WERI-Rb-1 (cell line): ENCODE data around the gene ARID1B.

Experiments
- DNase-seq: peaks from one replicate; pipeline ENCODE4 v3.0.0-alpha.2; 2020
- H3K27ac ChIP-seq: fragments of 250-450 bp; sonication (Bioruptor Pico); 2 replicates; pipeline ENCODE4 v1.5.1; 2020; ENCODE audit warnings: mild to moderate bottlenecking, moderate library complexity
- H3K27me3 ChIP-seq: fragments of 250-450 bp; sonication (Bioruptor Pico); 2 replicates; pipeline ENCODE4 v1.5.1; 2021; ENCODE audit warnings: mild to moderate bottlenecking, low read depth, moderate library complexity; ENCODE audit not compliant: insufficient read depth, severe bottlenecking
- H3K36me3 ChIP-seq: fragments of 250-450 bp; sonication (Bioruptor Pico); 2 replicates; pipeline ENCODE4 v1.5.1; 2020; ENCODE audit warnings: mild to moderate bottlenecking, moderate library complexity
- H3K4me3 ChIP-seq: 2 replicates; pipeline ENCODE4 v1.5.1; 2011; ENCODE audit warnings: low read depth, mild to moderate bottlenecking, control low read depth, low read length
- H3K9me3 ChIP-seq: fragments of 250-450 bp; sonication (Bioruptor Pico); 2 replicates; pipeline ENCODE4 v1.5.1; 2021; ENCODE audit warnings: mild to moderate bottlenecking, moderate library complexity; ENCODE audit not compliant: severe bottlenecking
- TF ChIP-seq, protein P1 (sequence below): IDR thresholded peaks from 2 replicates; pipeline ENCODE4 v1.5.1; 2011; ENCODE audit warnings: low read depth, mild to moderate bottlenecking, control low read depth, inconsistent platforms, low read length

ARID1B gene

DNA sequence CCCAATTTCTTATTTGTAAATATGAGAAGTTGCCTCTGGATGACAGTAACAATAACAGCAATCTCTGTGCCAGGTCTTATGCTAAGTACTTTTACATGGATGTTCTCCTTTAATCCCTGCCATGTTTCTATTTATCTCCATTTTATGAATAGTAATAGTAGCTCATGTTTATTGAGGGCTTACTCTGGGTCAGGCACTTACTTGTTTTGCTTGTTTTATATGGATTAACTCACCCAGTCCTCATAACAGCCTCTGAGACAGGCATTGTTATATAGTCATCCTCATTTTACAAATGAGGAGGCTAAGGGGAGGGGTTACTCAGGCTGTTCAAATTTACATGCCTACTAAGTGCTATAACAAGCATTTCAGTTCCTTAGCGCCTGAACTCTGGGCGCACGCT is 64.3 kb downstream of the ARID1B start:
- no peak overlapping the region for H3K4me3 ChIP-seq
- DNase-seq, result no peak
- H3K9me3 ChIP-seq, result no peaks in the 10 kb centered on the region
- no peaks in the 10 kb centered on the region for H3K36me3 ChIP-seq
- H3K27ac ChIP-seq, result no peak overlapping the region
- TF ChIP-seq, protein P1, sequence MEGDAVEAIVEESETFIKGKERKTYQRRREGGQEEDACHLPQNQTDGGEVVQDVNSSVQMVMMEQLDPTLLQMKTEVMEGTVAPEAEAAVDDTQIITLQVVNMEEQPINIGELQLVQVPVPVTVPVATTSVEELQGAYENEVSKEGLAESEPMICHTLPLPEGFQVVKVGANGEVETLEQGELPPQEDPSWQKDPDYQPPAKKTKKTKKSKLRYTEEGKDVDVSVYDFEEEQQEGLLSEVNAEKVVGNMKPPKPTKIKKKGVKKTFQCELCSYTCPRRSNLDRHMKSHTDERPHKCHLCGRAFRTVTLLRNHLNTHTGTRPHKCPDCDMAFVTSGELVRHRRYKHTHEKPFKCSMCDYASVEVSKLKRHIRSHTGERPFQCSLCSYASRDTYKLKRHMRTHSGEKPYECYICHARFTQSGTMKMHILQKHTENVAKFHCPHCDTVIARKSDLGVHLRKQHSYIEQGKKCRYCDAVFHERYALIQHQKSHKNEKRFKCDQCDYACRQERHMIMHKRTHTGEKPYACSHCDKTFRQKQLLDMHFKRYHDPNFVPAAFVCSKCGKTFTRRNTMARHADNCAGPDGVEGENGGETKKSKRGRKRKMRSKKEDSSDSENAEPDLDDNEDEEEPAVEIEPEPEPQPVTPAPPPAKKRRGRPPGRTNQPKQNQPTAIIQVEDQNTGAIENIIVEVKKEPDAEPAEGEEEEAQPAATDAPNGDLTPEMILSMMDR, result no peak
- H3K27me3 ChIP-seq, result no peaks in the 10 kb centered on the region

DNA sequence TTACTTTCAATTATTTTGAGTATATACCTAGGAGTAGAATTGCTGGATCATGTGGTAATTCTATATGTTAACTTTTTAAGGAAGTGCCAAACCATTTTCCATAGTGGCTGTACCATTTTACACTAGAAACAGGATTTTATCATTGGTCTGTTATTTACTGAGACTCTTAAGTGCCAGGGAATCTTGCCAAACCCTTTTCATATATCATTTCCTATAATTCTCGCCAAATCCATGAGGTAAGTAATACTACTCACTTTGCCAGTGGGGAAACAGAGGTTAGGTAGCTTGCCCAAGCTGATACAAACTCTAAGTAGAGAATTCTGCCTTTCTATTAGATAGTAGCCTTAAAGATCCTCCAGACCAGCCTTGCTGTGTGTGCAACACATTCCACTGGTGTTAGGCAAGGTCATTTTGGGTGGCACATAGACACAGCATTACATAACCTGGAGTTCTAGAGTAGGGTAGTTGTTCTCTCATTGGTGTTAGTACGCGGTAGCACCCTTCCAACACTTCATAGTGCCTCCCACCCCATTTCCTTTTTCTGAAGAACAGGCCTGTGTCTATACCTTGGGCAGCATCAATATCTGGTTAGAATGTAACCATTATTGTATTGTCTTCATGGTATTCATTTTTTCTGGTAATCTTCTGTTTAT is 65.5 kb downstream of the ARID1B start:
- Histone ChIP-seq H3K9me3 (no peaks in the 10 kb centered on the region), H3K27me3 (no peaks in the 10 kb centered on the region), H3K27ac (no peak overlapping the region), H3K36me3 (no peaks in the 10 kb centered on the region), H3K4me3 (no peak overlapping the region)
- no peak for DNase-seq
- TF ChIP-seq, protein P1, result no peak

DNA sequence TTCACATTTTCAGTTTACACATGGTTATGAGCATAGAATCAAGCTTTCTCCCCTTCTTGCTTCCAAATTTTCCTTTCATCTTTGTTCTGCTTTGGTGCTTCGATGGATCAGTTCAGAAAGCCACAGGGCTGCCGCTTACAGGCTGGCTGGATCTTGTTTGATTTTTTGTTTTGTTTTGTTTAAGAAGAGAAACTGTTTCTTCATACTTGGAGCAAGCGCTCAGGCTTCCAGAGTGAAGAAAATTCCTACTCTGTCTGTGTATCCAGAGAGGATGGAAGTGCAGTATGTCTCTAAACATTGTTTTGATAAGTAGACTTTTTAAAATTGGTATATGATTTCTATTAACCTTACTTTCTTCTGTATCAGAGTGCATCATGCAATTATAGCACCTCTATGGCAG is 66.9 kb downstream of the ARID1B start:
- no peak overlapping the region for H3K4me3 ChIP-seq
- no peaks in the 10 kb centered on the region for H3K9me3 ChIP-seq
- H3K27me3 ChIP-seq, result no peaks in the 10 kb centered on the region
- no peak overlapping the region for H3K27ac ChIP-seq
- TF ChIP-seq, protein P1, result no peak
- no peaks in the 10 kb centered on the region for H3K36me3 ChIP-seq
- DNase-seq, result no peak

DNA sequence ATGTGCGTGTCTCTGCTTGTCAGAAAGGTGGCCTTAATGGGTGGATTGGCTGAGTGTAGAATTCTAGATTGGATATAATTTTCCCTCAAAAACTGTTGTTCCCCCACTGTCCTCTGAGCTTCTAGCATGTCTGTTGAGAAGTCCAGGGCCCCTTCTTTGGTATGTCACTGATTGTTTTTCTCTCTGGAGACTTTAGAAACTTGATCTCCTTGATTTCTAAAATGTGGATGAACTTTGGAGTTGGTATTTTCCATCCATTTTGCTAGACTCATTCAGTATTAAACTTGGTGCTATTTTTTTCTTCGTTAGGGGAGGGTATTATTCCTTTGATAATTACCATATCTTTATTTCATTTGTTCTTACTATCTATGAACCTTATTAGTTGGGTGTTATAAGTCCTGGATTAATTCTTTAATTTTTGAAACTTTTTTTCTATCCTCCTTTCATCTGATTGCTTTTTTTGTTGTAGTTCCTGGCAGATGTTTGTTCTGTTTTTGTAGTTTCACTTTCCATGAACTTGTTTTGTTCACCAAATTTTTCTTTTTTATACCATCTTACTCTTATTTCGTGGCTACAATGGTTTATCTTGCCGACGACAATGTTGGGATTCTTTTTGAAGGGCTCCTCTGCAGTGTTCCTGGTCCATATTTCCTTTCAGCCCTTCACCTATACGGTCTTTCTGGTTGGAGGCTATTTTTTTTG is 68.4 kb downstream of the ARID1B start:
- Histone ChIP-seq H3K27ac (no peak overlapping the region), H3K9me3 (no peaks in the 10 kb centered on the region), H3K36me3 (no peaks in the 10 kb centered on the region), H3K27me3 (no peaks in the 10 kb centered on the region), H3K4me3 (no peak overlapping the region)
- DNase-seq, result no peak
- TF ChIP-seq, protein P1, result no peak

DNA sequence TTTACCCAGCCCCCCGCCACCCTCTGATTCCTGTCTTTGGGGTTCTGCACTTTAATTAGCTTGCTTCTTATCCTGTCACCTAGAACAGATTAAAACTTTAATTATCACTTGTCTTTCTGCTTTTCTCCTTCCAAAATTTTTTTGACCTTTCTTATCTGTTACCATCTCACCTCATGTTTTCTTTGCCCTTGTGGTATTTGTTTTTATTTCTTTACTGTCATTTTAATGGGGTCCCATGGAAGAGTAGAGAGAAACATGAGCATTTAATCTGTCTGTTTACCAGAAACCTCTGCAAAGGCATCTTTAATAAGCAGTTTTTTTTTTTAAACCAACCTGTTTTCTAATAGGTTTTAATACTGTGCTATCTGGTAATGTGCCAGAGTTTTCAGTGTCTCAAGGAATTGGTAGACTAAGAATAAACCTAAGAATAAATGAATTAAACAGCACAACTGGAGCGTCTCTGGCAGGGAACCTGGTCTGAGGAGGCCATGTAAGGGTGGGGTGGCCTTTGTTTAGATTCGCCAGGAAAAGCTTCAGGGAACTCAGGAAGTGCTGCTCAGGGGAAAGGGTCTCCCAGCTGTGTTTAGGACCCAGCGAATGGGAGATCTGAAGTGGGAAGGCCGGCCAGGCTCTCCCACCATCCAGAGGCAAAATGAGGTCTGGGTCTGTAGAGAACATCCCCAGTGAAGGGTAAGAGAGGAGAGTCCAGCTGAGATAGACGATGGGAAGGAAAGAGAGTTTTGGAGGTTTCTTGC is 69.8 kb downstream of the ARID1B start:
- TF ChIP-seq, protein P1, result no peak
- Histone ChIP-seq H3K9me3 (no peaks in the 10 kb centered on the region), H3K36me3 (no peaks in the 10 kb centered on the region), H3K4me3 (no peak overlapping the region), H3K27me3 (no peaks in the 10 kb centered on the region), H3K27ac (no peak overlapping the region)
- DNase-seq, result no peak
